ENCODE measurements around the gene EIF2A.
A peak's percentile ranks its signal among the peaks of the same experiment; 100 is the strongest.
"Not testable (repeated sequence)": the region's sequence is repeated elsewhere in the genome, so short reads cannot be mapped to it uniquely, and the experiment has no call there.

EIF2A gene

DNA sequence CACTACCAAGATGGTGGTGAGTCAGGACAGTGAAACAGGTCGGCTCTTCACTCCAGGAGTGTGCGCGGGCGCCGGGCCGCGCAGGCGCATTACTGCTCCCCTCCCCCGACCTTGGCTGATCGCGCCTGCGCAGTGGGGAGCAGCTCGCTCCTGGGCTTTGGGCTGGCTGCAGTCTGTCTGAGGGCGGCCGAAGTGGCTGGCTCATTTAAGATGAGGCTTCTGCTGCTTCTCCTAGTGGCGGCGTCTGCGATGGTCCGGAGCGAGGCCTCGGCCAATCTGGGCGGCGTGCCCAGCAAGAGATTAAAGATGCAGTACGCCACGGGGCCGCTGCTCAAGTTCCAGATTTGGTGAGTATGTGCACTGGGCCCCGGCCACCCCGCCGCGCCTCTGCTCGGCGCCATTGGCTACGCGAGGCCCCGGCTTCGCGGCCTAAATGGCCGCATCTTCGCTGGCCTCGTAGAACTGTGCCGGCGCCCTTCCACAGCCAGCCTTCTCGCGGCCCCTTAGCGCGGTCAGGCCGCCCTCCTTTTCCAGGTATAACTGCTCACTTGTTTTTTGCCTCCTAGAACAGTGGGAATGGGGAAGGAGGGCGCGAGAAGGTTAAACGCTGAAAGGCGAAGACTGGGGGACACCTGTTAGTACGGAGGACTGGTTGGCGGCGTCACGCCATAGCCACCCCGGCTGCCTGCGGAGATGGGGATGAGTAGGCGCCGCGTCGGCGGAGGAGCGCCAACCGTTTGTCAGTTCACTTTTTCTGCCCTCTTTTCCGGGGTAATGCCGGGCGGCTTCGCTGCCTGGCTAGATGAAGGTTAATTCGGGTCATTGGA lies 56.8 kb downstream of the EIF2A start, which contains the start of gene SELENOT:
SELENOT (plus strand) TSS at position 169 of the 827 bp plus-strand sequence; CDS start at position 211, 42 bp downstream.
- peak; percentile 69 to 86 for DNase-seq

GRCh38 chr3:150603980-150604319 lies 57.4 kb downstream of the EIF2A start:
- DNase-seq = no peak

DNA sequence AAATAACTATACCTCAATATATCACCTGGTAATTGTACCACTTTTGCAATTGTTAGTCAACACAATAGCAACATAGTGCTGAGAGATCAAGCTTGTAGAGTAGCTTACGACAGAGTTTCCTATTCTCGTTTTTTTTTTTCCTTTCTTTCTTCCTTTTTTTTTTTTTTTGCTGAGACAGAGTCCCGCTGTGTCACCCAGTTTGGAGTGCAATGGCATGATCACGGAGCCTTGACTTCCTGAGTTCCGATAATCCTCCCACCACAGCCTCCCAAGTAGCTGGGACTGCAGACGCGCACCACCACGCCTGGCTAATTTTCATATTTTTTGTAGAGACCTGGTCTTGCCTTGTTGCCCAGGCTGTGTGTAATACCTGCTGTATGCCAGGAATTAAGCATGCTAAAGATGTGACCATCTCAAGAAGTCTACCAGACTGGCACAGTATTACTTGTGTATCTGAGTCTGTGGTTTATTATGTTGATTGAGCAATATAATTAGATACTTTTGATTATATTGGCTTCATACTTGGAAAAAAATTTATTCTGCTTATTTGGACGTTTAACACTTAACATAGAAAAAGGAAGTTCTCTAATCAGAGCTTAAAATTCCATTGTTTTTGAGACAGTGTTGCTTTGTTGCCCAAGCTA lies 59.5 kb downstream of the EIF2A start:
- DNase-seq = no peak

- DNase-seq = no peak
Observed at GRCh38 chr3:150607267-150608065, 60.9 kb downstream of the EIF2A start.

- no peak for DNase-seq
Observed at GRCh38 chr3:150609988-150610387, 63.4 kb downstream of the EIF2A start.

DNA sequence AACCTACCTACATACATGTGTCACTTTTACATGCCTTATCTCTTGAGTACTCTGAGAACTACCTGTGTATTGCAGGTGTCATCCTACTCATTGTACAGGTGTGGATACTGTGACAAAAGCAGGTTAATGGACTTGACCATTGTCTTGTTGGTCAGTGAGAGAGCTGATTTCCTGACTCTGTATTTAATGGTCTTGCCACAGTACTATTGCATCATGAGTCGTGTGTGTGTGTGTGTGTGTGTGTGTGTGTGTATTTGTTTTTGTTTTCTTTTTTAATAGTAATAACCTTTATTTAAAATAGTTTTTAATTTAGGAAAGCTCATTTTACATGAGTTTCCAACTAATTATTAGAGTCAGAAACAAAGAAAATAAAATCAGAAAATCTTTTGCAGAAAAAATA lies 64.2 kb downstream of the EIF2A start:
- no peak for DNase-seq

DNA sequence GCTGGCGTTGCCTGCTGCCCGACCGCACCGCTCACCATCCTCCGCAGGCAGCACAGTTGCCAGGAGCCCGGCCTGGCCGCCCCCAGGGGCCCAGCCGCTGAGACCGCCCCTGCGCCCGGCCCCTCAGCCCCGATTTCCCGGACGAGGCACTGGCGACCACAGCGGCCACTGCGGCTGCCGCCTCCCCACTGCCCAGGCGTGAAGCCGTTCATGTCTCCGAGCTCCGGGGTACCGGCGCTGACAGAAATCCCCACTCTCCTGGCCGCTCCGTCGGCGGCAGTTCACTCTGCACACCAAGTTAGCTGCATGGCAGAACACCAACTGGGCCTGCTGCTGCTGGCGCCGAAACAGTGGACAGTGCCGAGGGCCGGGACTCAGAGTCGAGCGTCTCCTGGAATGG lies 65.1 kb downstream of the EIF2A start:
- DNase-seq = no peak

DNA sequence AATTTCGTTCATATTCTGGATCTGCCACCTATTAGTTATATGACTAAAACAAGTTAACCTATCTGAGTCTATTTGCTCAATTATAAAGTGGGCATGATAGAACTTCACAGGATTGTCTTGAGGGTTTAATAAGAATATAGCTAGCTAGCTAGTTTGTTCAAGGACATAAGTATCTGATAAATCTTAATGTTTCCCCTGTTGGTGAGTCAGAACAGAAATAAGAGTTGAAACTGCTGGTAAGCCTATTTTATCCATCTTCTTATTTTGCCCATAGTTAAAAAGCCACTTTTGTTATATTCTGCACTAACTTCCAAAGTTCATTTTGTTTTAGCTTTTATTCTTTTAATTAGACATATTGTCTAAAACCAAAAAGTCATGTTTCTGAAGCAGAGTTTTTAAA lies 65.9 kb downstream of the EIF2A start:
- no peak for DNase-seq

- DNase-seq = no peak
Observed at GRCh38 chr3:150613034-150613433, 66.4 kb downstream of the EIF2A start.

DNA sequence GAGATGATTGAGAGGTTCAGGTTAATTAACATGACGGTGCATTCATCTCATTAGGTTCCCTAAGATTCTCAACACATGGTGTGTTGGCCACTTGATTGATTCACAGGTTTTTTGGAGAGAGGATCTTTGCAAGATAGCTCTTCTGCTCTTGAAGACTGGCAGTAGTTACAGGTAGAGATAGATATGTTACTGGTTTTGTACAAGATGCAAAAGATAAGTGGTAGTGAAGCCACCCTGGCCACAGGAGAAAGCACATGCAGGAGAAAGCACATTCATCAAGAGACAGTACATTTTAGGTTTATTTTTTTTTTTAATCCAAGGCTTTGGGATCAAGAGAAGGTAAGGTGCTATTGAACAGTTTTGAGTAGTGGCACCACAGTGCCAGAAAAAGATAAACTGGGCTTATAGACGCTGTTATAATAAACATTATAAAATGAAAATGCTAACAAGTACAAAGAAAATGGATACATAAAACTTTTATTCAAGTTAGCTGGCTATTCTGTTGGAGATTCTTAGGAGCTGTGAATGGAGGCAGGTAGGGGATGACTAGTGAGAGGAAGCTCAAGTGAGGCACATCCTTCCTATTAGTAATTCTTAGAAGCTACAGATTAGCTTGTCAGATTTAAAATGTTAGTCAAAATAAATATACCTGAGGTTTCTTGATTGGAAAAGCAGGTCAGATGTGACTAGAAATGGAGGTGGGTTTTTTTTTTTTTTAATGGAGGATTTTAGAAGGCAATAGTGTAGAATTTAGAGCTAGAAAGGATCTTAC lies 67.3 kb downstream of the EIF2A start:
- no peak for DNase-seq

- DNase-seq = no peak
Observed at GRCh38 chr3:150620002-150620689, 73.6 kb downstream of the EIF2A start.

GRCh38 chr3:150622955-150623354 lies 76.4 kb downstream of the EIF2A start:
- not testable (repeated sequence) for DNase-seq

- no peak for DNase-seq
Observed at GRCh38 chr3:150623945-150624344, 77.4 kb downstream of the EIF2A start.

DNA sequence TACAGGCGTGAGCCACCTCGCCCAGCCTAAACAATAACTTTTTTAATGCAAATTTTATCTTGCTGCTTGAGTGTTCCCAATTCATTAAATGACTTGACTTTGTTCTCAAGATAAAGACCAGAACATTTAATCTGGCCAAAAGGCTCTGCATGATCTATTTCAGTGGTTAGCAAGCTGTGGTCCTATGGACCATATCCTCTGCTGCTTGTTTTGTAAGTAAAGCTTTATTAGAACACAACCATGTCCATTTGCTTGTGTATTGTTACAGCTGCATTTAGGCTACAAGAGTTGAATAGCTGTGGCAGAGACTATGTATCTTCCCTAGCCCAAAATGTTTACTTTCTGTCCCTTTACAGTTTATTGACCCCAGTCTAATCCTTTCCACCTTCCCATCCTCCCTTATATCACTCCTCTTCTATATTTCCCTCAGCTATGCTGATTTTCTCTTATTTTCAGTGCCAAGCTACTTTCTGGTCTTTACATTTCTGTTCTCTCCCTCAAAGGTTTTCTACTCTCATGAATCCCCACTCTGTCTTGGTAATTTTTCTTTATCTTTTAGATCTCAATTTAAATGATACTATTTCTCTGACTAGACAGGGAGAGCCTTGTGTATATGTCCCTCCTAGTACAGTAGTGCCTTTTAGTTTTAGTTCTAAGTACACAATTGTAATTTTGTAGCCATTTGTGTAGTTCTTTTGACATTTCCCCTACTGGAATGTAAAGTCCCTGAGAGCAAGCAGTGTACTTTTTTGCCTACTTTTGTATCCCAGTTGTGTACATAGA lies 79.8 kb downstream of the EIF2A start:
- no peak for DNase-seq

GRCh38 chr3:150627557-150627956 lies 81.0 kb downstream of the EIF2A start:
- DNase-seq = no peak

DNA sequence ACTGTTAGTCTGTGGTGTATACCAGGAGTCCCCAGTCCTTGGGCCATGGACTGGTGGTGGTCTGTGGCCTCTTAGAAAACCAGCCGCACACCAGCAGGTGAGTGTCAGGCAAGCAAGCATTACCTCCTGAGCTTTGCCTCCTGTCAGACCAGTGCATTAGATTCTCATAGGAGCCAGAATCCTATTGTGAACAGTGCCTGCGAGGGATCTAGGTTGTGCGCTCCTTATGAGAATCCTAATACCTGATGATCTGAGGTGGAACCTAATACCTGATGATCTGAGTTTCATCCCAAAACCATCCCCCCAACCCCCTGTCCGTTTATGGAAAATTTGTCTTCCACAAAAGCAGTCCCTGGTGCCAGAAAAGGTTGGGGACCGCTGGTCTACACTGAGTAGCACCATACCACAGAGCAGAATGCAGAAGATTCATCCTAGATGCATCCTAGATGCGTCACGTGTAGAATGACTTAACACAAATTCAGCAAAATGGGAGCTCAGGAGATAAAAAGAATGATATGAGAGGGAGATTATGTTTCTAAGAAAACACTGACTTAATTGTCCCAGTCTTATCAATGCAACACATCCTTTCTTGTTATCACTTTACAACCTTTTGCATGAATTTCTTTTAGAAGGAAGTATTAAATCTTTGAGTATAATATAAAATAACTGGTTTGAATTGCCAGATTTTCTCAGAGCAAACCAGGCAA lies 85.1 kb downstream of the EIF2A start:
- DNase-seq = no peak

DNA sequence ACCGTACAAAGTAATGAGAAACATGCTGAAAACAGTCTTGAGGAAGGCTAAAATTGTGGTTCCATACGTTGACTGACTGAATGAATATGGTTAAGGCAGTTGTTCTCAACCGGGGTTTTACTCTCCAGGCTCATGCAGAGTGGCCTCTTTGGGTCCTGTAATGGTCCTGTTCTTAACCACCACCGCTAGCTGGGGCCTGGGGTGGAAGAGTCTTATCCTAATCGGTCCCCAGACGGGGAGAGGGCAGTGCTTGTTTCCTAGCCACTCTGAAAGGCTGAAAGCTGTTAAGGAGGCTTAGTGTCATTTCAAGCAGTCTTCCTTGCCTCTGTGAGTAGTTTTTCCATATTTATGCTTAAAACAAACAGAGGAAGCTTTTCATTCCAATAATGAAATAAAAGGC lies 88.5 kb downstream of the EIF2A start:
- DNase-seq = no peak

DNA sequence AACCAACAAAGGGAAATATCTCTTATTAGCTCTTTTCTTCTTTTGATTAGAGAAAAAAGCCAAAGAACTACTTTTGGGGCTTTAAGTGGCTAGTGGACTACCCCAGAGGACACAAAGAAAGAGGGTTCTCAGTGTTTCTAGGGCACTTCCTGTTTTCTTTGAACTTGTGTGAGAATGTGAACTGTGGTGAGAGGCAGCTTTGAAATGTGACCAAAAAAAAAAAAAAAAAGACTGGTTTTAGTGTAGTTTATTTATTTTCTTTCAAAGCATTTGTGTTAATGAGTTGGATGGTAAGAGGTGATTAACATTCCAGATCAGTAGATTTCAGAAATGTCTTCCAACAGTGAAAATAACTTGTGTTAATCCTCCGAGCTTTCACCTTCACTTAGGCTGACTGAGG lies 88.9 kb downstream of the EIF2A start:
- no peak for DNase-seq

Data from SHP77 (cell line).